Mesenchymal stem cell (in vitro differentiated cells and primary cell): ENCODE results near the gene SF3B6.
A peak's percentile ranks its signal among the peaks of the same experiment; 100 is the strongest.
"Not testable (repeated sequence)": the region's sequence is repeated elsewhere in the genome, so short reads cannot be mapped to it uniquely, and the experiment has no call there.

ENCODE experiments used
- DNase-seq: peaks from one replicate; pipeline ENCODE4 v3.0.0-alpha.2; 2013
- H2AFZ ChIP-seq: one replicate; pipeline ENCODE4 v1.6.1; 2013; ENCODE audit warnings: low read depth, mild to moderate bottlenecking, control low read depth, inconsistent platforms, low read length, moderate library complexity
- H2AK5ac ChIP-seq: 2 replicates; pipeline ENCODE4 v1.6.1; 2013; ENCODE audit warnings: low read length, moderate library complexity, mild to moderate bottlenecking, inconsistent platforms; ENCODE audit not compliant: severe bottlenecking
- H2BK120ac ChIP-seq: one replicate; pipeline ENCODE4 v1.6.1; 2013; ENCODE audit warnings: low read depth, mild to moderate bottlenecking, inconsistent platforms, low read length, moderate library complexity
- H2BK12ac ChIP-seq, 2 experiments: one replicate each; pipeline ENCODE4 v1.6.1; 2013; ENCODE audit warnings: inconsistent platforms in 2 of 2, low read length in 2 of 2, mild to moderate bottlenecking in 2 of 2, moderate library complexity in 2 of 2, control low read depth in 1 of 2
- H2BK15ac ChIP-seq: one replicate; pipeline ENCODE4 v1.6.1; 2013; ENCODE audit warnings: mild to moderate bottlenecking, low read depth, inconsistent platforms; ENCODE audit not compliant: poor library complexity, severe bottlenecking
- H2BK5ac ChIP-seq: 2 replicates; pipeline ENCODE4 v1.6.1; 2013; ENCODE audit warnings: low read depth, mild to moderate bottlenecking, low read length, control low read depth, inconsistent platforms; ENCODE audit not compliant: poor library complexity, severe bottlenecking
- H3K14ac ChIP-seq, 2 experiments: one replicate each; pipeline ENCODE4 v1.6.1; 2013; ENCODE audit warnings: inconsistent platforms in 2 of 2, low read length in 2 of 2, control low read depth in 1 of 2, mild to moderate bottlenecking in 1 of 2, moderate library complexity in 1 of 2
- H3K18ac ChIP-seq, 2 experiments: one replicate each; pipeline ENCODE4 v1.6.1; 2013; ENCODE audit warnings: inconsistent platforms in 2 of 2, low read length in 2 of 2, control low read depth in 1 of 2, low read depth in 1 of 2, mild to moderate bottlenecking in 1 of 2
- H3K23ac ChIP-seq, 2 experiments: one replicate each; pipeline ENCODE4 v1.6.1; 2013; ENCODE audit warnings: inconsistent platforms in 2 of 2, low read length in 2 of 2, mild to moderate bottlenecking in 2 of 2, moderate library complexity in 2 of 2, control low read depth in 1 of 2
- H3K27ac ChIP-seq: 2 replicates; pipeline ENCODE4 v1.5.1; 2013; ENCODE audit warnings: mild to moderate bottlenecking, moderate library complexity, low read length, control low read depth, inconsistent platforms; ENCODE audit not compliant: poor library complexity, severe bottlenecking
- H3K27me3 ChIP-seq, 2 experiments: 2 replicates each; pipeline versions ENCODE4 v1.6.1 to v1.7.0; 2013; ENCODE audit warnings: low read length in 2 of 2, mild to moderate bottlenecking in 2 of 2, moderate library complexity in 2 of 2, control low read depth in 1 of 2, inconsistent platforms in 1 of 2; ENCODE audit not compliant: control insufficient read depth in 1 of 2, insufficient read depth in 1 of 2
- H3K36me3 ChIP-seq, 2 experiments: 2 replicates each; pipeline versions ENCODE4 v1.6.1 to v1.7.0; 2013; ENCODE audit warnings: low read length in 2 of 2, control low read depth in 1 of 2, inconsistent platforms in 1 of 2, low read depth in 1 of 2, mild to moderate bottlenecking in 1 of 2; ENCODE audit not compliant: insufficient read depth in 2 of 2, control insufficient read depth in 1 of 2
- H3K4ac ChIP-seq, 2 experiments: one replicate each; pipeline ENCODE4 v1.6.1; 2013; ENCODE audit warnings: inconsistent platforms in 2 of 2, low read length in 2 of 2, mild to moderate bottlenecking in 2 of 2, moderate library complexity in 2 of 2, control low read depth in 1 of 2, low read depth in 1 of 2
- H3K4me1 ChIP-seq: 2 replicates; pipeline ENCODE4 v1.6.1; 2013; ENCODE audit warnings: low read depth, low read length, control low read depth; ENCODE audit not compliant: control insufficient read depth, insufficient read depth
- H3K4me2 ChIP-seq: 2 replicates; pipeline ENCODE4 v1.6.1; 2013; ENCODE audit warnings: low read length, mild to moderate bottlenecking, inconsistent platforms; ENCODE audit not compliant: poor library complexity, severe bottlenecking
- H3K4me3 ChIP-seq, 2 experiments: 2 replicates each; pipeline versions ENCODE4 v1.5.1 to v1.7.0; 2013; ENCODE audit warnings: low read length in 2 of 2, mild to moderate bottlenecking in 2 of 2, control low read depth in 1 of 2, low read depth in 1 of 2; ENCODE audit not compliant: insufficient read depth in 1 of 2
- H3K79me1 ChIP-seq: replicated peaks from 2 replicates; pipeline ENCODE4 v1.6.1; 2013; ENCODE audit warnings: mild to moderate bottlenecking, control low read depth, low read length, inconsistent platforms; ENCODE audit not compliant: poor library complexity, severe bottlenecking
- H3K9ac ChIP-seq: 2 replicates; pipeline ENCODE4 v1.7.0; 2013; ENCODE audit warnings: mild to moderate bottlenecking, low read length, moderate library complexity
- H3K9me3 ChIP-seq: 2 replicates; pipeline ENCODE4 v1.7.0; 2013; ENCODE audit warnings: mild to moderate bottlenecking, low read length; ENCODE audit not compliant: control insufficient read depth
- H4K8ac ChIP-seq: one replicate; pipeline ENCODE4 v1.6.1; 2013; ENCODE audit warnings: inconsistent platforms, mild to moderate bottlenecking, low read length, moderate library complexity
- H4K91ac ChIP-seq: one replicate; pipeline ENCODE4 v1.6.1; 2013; ENCODE audit warnings: mild to moderate bottlenecking, low read length, inconsistent platforms
- WGBS: methylation state at CpG from one replicate; pipeline ENCODE4 v1.1.7; 2013; ENCODE audit warnings: mixed read lengths; 5-methylcytosine and 5-hydroxymethylcytosine counted together

The SF3B6 gene

DNA sequence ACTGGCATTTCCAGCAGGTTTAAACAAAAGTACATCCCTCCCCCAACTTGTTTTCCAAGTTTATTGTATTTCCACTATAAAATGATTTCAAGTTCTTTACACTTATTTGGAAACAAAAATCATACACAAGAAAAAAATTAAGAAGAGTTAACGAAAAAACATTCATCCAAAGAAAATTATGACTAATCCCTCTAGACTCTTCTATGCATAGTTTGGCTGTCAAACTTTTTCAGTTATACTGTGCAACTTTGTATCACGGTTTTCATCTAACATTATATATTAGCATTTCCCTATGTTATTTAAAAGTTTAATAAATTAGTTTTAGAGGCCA is 29.6 kb downstream of the SF3B6 start:
- Histone ChIP-seq H3K4me3 (peak overlapping the region in 1 of 2 experiments; percentile 95), H3K9ac (peak overlapping the region; percentile 87), H2BK12ac (no peak overlapping the region), H3K23ac (no peak overlapping the region), H3K27ac (no peak overlapping the region), H3K18ac (no peak overlapping the region), H2BK5ac (no peak overlapping the region), H3K4me1 (peaks cover 6% of the 10 kb centered on the region), H3K14ac (no peak overlapping the region), H3K4me2 (peak overlapping the region; percentile 87), H3K9me3 (no peaks in the 10 kb centered on the region), H2AK5ac (no peak overlapping the region), H3K79me1 (peaks cover 11% of the 10 kb centered on the region), H3K36me3 (no peaks in the 10 kb centered on the region), H4K91ac (no peak overlapping the region), H4K8ac (no peak overlapping the region), H3K4ac (no peak overlapping the region), H3K27me3 (no peaks in the 10 kb centered on the region), H2BK120ac (no peak overlapping the region), H2AFZ (no peak overlapping the region), H2BK15ac (no peak overlapping the region)
- no peak for DNase-seq
- WGBS, result 0% methylated on average over 1 of the region's 2 CpGs

DNA sequence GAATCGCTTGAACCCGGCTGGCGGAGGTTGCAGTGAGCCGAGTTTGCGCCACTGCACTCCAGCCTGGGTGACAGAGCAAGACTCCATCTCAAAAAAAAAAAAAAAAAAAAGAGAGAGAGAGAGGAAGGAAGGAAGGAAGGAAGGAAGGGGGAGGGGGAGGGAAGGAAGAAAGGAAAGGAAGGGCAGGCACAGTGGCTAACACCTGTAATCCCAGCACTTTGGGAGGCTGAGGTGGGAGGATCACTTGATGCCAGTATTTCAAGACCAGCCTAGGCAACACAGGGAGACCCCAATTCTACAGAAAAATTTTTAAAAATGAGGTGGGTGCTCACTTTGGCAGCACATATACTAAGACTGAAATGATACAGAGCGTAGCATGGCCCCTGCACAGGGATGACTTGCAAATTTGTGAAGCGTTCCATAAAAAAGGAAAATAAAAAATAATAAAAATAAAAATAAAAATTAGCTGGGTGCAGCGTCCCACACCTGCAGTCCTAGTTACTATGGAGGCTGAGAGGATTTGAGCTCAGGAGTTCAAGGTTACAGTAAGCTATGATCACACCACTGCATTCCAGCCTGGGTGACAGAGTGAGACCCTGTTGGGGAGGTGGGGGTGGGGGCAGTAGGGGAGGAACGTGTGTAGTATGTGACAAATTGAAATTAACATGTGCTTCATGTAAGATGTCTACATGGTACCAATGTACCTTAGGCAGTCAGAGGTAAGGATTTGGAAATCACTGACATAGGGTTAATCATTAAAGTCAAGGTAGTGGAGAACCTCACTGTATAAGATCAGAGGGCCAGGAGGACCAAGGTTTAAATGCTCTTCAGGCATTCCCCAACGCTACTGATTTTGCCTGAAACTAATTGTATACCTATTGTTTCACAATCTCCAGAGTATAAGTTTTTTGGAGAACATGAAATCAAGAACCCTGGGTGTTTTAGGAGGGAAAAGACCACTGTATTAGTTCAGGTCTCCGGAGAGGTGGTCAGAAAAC is 30.3 kb downstream of the SF3B6 start:
- H3K14ac ChIP-seq, result no peak overlapping the region
- no peaks in the 10 kb centered on the region for H3K36me3 ChIP-seq
- WGBS, result 89% methylated on average over 8 of the region's 11 CpGs
- no peak overlapping the region for H4K91ac ChIP-seq
- H2AK5ac ChIP-seq, result no peak overlapping the region
- no peaks in the 10 kb centered on the region for H3K27me3 ChIP-seq
- no peak overlapping the region for H2BK12ac ChIP-seq
- H3K9ac ChIP-seq, result peak overlapping the region; percentile 87
- H3K4me2 ChIP-seq, result peak overlapping the region; percentile 19
- no peak overlapping the region for H3K4ac ChIP-seq
- peaks cover 6% of the 10 kb centered on the region for H3K4me1 ChIP-seq
- peak overlapping the region in 1 of 2 experiments; percentile 95 for H3K4me3 ChIP-seq
- no peak overlapping the region for H3K18ac ChIP-seq
- no peak overlapping the region for H3K23ac ChIP-seq
- H3K79me1 ChIP-seq, result peaks cover 11% of the 10 kb centered on the region
- H3K9me3 ChIP-seq, result no peaks in the 10 kb centered on the region
- H2BK120ac ChIP-seq, result no peak overlapping the region
- no peak overlapping the region for H3K27ac ChIP-seq
- no peak overlapping the region for H2AFZ ChIP-seq
- H2BK5ac ChIP-seq, result no peak overlapping the region
- H4K8ac ChIP-seq, result no peak overlapping the region
- DNase-seq, result no peak
- H2BK15ac ChIP-seq, result no peak overlapping the region

DNA sequence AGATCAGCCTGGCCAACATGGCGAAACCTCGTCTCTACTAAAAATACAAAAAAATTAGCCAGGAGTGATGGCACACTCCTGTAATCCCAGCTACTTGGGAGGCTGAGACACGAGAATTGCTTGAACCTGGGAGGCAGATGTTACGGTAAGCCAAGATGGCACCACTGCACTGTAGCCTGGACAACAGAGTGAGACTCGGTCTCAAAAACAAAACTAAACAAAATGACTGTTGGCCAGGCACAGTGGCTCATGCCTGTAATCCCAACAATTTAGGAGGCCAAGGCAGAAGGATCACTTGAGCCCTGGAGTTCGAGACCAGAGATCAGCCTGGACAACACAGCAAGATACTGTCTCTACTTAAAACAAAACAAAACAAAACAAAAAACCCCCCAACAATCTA is 33.0 kb downstream of the SF3B6 start:
- H3K4me1 ChIP-seq, H4K8ac ChIP-seq, H3K23ac ChIP-seq, H2BK12ac ChIP-seq, H2AFZ ChIP-seq, DNase-seq, H3K4ac ChIP-seq, H2AK5ac ChIP-seq, H2BK5ac ChIP-seq, H3K18ac ChIP-seq, H2BK120ac ChIP-seq, H4K91ac ChIP-seq, H3K4me2 ChIP-seq, H3K27me3 ChIP-seq, H3K4me3 ChIP-seq, H3K9ac ChIP-seq, H2BK15ac ChIP-seq, H3K27ac ChIP-seq, H3K9me3 ChIP-seq, H3K14ac ChIP-seq: not testable (repeated sequence)
- peaks cover 8 to 13% of the 10 kb centered on the region in 2 experiments for H3K36me3 ChIP-seq
- 100% methylated on average over 5 of the region's 6 CpGs for WGBS
- peaks cover 17% of the 10 kb centered on the region for H3K79me1 ChIP-seq

DNA sequence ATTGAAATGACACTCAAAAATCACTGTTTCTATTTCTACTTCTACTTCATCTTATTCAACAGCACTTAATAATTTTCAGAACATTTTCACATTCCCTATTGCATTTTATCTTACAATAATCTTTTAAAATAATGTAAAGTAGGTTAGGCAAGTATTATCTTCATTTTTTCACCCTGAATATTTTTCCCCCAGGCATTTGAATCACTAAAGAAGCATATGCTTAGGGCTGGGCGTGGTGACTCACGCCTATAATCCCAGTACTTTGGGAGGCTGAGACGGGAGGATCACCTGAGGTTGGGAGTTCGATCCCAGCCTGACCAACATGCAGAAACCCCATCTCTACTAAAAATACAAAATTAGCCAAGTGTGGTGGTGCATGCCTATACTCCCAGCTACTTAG is 35.6 kb downstream of the SF3B6 start:
- no peak overlapping the region for H3K4me3 ChIP-seq
- no peak overlapping the region for H3K18ac ChIP-seq
- no peak overlapping the region for H2BK120ac ChIP-seq
- no peak overlapping the region for H2AFZ ChIP-seq
- peaks cover 8 to 32% of the 10 kb centered on the region in 2 experiments for H3K36me3 ChIP-seq
- H2BK5ac ChIP-seq, result no peak overlapping the region
- no peaks in the 10 kb centered on the region for H3K9me3 ChIP-seq
- no peak overlapping the region for H3K27ac ChIP-seq
- WGBS, result 100% methylated on average over 3 of the region's 4 CpGs
- no peaks in the 10 kb centered on the region for H3K27me3 ChIP-seq
- H2AK5ac ChIP-seq, result no peak overlapping the region
- H3K4me1 ChIP-seq, result no peaks in the 10 kb centered on the region
- no peak overlapping the region for H2BK15ac ChIP-seq
- H2BK12ac ChIP-seq, result no peak overlapping the region
- no peak overlapping the region for H4K8ac ChIP-seq
- no peak for DNase-seq
- no peak overlapping the region for H3K23ac ChIP-seq
- H3K4me2 ChIP-seq, result no peak overlapping the region
- no peak overlapping the region for H3K9ac ChIP-seq
- no peak overlapping the region for H3K14ac ChIP-seq
- H3K79me1 ChIP-seq, result peaks cover 10% of the 10 kb centered on the region
- H3K4ac ChIP-seq, result no peak overlapping the region
- no peak overlapping the region for H4K91ac ChIP-seq
